HG02678 (cell line): ENCODE results near the gene IFITM1.

Experiments
- ATAC-seq: cut with Tn5 transposase; IDR thresholded peaks from one replicate; pipeline ENCODE4 v1.9.1; 2021; ENCODE audit warnings: mild to moderate bottlenecking, moderate library complexity; ENCODE audit not compliant: unreplicated experiment

IFITM1 gene

GRCh38 chr11:313787-314553 lies at the start of gene IFITM1:
Gene IFITM1 (plus strand): TSS chr11:314040. CDS start chr11:314171, 131 bp downstream.
- peak; percentile 29 for ATAC-seq

DNA sequence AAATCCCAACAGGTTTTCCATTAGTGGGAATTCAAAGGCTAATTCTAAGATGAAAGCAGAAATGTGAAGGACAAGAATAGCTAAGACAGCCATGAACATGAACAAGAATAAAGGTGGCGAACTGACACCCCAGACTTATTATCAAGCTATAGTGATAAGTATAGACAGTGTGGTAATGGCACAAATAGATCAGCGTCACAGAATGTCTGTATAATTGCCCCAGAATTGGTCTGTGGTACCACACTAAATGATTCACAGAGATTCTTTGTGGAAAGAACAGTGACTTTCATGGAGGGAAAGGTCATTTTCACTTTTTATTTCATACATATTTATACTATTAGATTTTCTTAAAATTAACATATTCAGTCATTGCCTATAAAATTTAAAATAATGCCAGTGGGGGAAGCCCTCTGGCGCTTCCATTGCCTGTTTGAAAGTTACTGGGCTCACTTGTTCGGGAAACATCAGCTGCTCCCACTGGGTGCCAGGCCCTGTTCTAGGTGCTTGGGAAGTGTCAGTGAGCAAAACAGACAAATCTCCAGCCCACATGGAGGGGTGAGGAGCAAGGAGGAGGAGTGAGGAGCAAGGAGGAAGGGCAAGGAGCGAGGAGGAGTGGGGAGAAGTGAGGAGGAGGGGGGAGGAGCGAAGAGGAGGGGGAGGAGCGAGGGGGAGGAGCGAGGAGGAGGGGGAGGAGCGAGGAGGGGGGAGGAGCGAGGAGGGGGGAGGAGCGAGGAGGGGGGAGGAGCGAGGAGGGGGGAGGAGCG lies 47.0 kb upstream of the IFITM1 start:
- ATAC-seq, result no peak

- ATAC-seq, result no peak
These were observed 46.3 kb upstream of the IFITM1 start for GRCh38 chr11:267491-267994.

GRCh38 chr11:268716-269145 lies 45.1 kb upstream of the IFITM1 start:
- peak; percentile 47 for ATAC-seq

GRCh38 chr11:269146-269890 lies 44.5 kb upstream of the IFITM1 start:
- ATAC-seq, result peak; percentile 73

DNA sequence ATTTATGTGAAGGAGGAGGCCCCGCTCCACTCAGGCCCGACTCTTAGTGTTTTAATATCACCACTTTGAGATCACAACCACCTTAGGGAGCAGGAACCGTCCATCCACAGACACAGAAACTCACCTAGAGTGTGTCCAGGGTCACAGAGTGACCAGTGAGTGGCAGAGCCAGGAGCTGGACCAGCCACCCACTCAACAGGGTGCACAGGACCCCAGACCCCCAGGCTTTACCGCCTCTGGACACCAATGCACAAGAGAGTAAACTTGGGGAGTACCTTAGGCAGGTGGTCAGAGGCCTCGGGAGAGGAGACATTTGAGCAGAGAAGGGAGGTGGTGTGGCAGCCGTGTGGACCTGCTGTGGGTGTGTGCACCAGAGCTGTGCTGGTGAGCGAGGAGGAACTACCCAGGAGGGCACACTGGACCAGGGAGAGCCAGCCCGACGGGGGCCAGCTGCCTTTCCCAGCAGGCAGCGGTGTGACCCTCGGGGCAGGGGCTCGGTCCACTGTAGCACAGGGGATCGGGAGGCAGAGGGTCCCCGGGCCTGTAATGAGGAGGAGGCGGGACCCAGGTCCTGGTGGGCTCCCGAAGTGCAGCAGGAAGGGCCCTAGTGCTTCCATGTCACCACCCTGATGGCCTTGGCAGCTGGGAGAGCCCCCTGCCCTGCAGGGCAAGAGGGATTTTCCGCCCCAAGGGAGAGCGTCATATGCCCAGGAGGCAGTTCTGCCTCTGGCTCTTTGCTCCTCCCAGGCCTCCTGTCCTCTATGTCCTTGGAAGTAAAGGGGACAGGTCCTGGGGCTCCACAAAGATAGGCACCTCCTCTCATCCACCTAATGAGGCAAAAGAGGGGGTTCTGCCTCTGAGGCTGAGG lies 43.2 kb upstream of the IFITM1 start:
- ATAC-seq, result no peak

DNA sequence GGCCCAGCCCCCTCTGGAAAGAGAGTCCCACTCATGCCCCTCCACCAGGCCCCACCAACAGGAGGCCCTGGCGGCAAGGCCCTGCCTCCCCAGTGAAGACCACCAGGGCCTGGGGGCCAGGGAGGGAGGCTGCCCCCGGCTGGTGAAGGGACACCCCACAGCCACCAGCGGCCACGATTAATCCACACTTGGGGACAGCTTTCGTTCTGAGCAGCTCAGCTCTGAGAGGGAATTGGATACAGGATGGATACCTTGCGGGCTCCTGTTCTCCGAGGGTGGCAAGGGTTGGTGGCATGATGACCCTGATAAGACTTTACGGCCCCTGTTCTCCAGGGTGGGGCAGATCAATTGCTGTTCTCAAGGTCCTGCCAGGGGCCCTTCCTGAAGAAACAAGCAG lies 42.5 kb upstream of the IFITM1 start:
- ATAC-seq, result no peak

GRCh38 chr11:272195-272930 lies 41.5 kb upstream of the IFITM1 start:
- no peak for ATAC-seq

DNA sequence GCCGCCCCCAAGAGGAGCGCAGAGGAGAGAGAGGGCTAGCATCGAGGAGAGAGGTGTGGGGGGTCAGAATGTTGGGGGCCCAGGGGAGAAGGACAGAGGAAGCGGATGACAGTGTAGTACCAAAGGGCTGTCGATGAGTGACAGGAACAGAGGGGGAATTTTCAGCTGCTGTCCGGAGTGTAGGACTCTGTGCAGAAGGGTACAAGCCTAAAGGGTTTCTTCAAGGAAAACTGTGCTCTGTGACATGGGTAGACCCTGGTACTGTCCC lies 41.0 kb upstream of the IFITM1 start:
- ATAC-seq, result no peak

GRCh38 chr11:276219-276618 lies 37.6 kb upstream of the IFITM1 start:
- no peak for ATAC-seq

DNA sequence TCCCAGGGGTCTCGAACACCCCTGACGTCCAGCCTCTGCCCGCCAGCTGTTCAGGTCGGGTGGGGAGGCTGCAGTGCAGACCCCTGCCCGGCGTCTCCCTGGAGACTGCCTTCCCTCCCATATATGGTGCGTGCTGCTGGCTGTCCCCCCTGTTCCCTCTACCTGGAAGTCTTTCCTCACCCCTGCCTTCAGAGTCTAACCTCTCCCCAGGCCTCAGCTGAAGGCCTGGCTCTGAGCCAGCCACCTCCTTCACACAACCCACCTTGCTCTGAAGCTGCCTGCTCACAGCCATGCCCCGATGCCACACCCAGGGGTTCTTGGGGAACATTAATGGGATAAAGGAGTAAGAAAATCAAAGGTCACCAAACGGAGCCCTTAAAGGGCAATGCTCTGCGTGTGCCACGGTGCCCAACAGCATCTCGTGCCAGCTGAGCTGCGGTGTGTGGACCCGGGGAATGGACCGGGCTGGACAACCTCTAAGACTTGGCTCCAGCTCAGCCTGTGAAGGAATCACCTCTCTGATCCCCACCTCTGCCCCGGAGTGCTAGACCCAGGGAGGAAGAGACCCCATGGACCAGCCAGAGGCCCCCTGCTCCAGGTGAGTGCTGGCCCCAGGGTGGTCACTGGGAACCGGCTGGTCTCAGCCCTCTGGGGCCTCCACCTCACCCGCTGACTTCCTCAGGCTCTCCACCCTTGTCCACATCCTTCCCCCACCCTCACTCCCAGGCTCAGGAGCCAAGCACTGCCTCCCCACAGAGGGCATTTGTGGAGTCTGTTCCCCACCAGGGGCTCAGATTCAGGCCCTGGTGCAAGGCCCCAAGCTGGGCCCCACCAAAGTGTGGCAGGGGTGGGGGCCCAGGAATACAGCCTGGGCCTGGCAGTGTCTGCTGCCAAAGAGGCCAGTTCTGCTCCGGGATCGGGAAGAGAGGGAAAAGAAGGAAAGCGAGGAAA lies 35.6 kb upstream of the IFITM1 start, which contains the start of gene NLRP6:
Gene NLRP6 (plus strand): TSS at position 407 of the 951 bp plus-strand sequence. CDS start 163 bp downstream, at position 570.
- ATAC-seq, result no peak

- ATAC-seq, result no peak
These were observed 34.5 kb upstream of the IFITM1 start for GRCh38 chr11:279040-279965.

GRCh38 chr11:279966-280705 lies 33.7 kb upstream of the IFITM1 start:
- ATAC-seq, result no peak

DNA sequence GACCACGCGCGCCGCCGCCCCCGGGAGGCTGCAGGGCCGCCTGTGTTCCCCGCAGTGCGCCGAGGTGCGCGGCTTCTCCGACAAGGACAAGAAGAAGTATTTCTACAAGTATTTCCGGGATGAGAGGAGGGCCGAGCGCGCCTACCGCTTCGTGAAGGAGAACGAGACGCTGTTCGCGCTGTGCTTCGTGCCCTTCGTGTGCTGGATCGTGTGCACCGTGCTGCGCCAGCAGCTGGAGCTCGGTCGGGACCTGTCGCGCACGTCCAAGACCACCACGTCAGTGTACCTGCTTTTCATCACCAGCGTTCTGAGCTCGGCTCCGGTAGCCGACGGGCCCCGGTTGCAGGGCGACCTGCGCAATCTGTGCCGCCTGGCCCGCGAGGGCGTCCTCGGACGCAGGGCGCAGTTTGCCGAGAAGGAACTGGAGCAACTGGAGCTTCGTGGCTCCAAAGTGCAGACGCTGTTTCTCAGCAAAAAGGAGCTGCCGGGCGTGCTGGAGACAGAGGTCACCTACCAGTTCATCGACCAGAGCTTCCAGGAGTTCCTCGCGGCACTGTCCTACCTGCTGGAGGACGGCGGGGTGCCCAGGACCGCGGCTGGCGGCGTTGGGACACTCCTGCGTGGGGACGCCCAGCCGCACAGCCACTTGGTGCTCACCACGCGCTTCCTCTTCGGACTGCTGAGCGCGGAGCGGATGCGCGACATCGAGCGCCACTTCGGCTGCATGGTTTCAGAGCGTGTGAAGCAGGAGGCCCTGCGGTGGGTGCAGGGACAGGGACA lies 32.9 kb upstream of the IFITM1 start:
- no peak for ATAC-seq

GRCh38 chr11:281486-282161 lies 32.2 kb upstream of the IFITM1 start:
- no peak for ATAC-seq

DNA sequence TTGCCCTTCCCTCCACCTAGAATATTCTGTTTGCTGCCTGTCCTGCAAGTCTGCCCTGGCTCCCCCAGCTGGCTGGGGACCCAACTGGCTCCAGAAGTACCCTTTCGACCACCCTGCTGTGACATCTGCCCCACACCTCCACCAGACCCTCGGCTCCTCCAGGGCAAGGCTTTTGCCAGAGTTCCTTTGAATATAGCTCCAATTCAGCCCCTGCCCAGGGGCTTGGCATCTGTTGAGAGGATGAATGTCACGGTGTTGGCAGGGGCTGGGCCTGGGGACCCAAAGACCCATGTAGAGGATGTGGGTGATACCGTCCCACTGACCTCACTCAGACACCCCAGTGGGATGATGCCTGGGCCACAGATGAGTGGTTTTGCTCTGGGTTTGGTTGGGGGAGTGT lies 31.7 kb upstream of the IFITM1 start:
- ATAC-seq, result no peak
